Measurements from ENCODE around the gene CNN2.

Gene CNN2

GRCh38 chr19:1049106-1049505, 22.7 kb downstream of the CNN2 start:
- no peak for DNase-seq (ENCODE audit: low spot score)

- no peak for DNase-seq (ENCODE audit: low spot score)
Measured at GRCh38 chr19:1049800-1050199, 23.4 kb downstream of the CNN2 start.

- DNase-seq (ENCODE audit: low spot score): no peak
Measured at GRCh38 chr19:1050989-1051788, 24.8 kb downstream of the CNN2 start.

- DNase-seq (ENCODE audit: low spot score): no peak
Measured at GRCh38 chr19:1051791-1052190, 25.4 kb downstream of the CNN2 start.

- no peak for DNase-seq (ENCODE audit: low spot score)
Measured at GRCh38 chr19:1052349-1052975, 26.1 kb downstream of the CNN2 start.

GRCh38 chr19:1053176-1054101, 27.0 kb downstream of the CNN2 start:
- no peak for DNase-seq (ENCODE audit: low spot score)

- DNase-seq (ENCODE audit: low spot score): no peak
Measured at GRCh38 chr19:1054102-1055027, 28.0 kb downstream of the CNN2 start.

- DNase-seq (ENCODE audit: low spot score): no peak
Measured at GRCh38 chr19:1055028-1055425, 28.6 kb downstream of the CNN2 start.

GRCh38 chr19:1055886-1056620, 29.6 kb downstream of the CNN2 start:
- no peak for DNase-seq (ENCODE audit: low spot score)

GRCh38 chr19:1057176-1057855, 30.9 kb downstream of the CNN2 start:
- peak; percentile 52 for DNase-seq (ENCODE audit: low spot score)

GRCh38 chr19:1058112-1058511, 31.7 kb downstream of the CNN2 start:
- peak; percentile 11 for DNase-seq (ENCODE audit: low spot score)

GRCh38 chr19:1060689-1061088, 34.3 kb downstream of the CNN2 start:
- DNase-seq (ENCODE audit: low spot score): no peak

GRCh38 chr19:1061987-1062386, 35.6 kb downstream of the CNN2 start:
- no peak for DNase-seq (ENCODE audit: low spot score)

GRCh38 chr19:1062387-1063029, 36.1 kb downstream of the CNN2 start:
- DNase-seq (ENCODE audit: low spot score): no peak

GRCh38 chr19:1063030-1063908, 36.9 kb downstream of the CNN2 start:
- DNase-seq (ENCODE audit: low spot score): peak; percentile 96

- DNase-seq (ENCODE audit: low spot score): peak; percentile 45
Measured at GRCh38 chr19:1063909-1064660, 37.7 kb downstream of the CNN2 start.

- DNase-seq (ENCODE audit: low spot score): peak; percentile 66
Measured at GRCh38 chr19:1064661-1065605, 38.5 kb downstream of the CNN2 start.

Measured in NAMALWA (cell line).